ENCODE measurements around the gene VPS52.

Gene VPS52

DNA sequence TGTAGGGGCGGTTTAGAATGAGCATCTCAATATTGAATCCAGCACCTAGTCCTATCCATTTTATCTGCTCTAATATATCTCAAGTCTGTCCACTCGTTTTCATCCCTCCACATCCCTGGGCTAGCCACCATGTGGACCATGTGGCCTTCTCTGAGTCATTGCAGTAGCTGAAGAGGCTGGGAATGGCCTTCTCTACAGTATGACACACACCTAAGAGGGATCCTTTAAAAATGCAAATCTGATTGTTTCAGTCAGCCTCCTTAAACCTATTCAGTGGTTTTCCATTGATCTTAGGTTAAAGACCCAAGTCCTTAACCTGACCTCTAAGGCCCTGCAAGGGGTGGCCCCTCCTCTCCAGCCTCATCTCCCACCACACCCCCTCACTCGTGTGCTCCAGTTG lies 54.0 kb downstream of the VPS52 start:
- TF ChIP-seq, protein P1, sequence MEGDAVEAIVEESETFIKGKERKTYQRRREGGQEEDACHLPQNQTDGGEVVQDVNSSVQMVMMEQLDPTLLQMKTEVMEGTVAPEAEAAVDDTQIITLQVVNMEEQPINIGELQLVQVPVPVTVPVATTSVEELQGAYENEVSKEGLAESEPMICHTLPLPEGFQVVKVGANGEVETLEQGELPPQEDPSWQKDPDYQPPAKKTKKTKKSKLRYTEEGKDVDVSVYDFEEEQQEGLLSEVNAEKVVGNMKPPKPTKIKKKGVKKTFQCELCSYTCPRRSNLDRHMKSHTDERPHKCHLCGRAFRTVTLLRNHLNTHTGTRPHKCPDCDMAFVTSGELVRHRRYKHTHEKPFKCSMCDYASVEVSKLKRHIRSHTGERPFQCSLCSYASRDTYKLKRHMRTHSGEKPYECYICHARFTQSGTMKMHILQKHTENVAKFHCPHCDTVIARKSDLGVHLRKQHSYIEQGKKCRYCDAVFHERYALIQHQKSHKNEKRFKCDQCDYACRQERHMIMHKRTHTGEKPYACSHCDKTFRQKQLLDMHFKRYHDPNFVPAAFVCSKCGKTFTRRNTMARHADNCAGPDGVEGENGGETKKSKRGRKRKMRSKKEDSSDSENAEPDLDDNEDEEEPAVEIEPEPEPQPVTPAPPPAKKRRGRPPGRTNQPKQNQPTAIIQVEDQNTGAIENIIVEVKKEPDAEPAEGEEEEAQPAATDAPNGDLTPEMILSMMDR (IDR thresholded peaks at IDR 0.05; ENCODE audit: borderline replicate concordance, insufficient read depth, low read depth, low read length), result no peak
- no peak overlapping the region for H3K4me3 ChIP-seq (ENCODE audit: low read depth, low read length)

DNA sequence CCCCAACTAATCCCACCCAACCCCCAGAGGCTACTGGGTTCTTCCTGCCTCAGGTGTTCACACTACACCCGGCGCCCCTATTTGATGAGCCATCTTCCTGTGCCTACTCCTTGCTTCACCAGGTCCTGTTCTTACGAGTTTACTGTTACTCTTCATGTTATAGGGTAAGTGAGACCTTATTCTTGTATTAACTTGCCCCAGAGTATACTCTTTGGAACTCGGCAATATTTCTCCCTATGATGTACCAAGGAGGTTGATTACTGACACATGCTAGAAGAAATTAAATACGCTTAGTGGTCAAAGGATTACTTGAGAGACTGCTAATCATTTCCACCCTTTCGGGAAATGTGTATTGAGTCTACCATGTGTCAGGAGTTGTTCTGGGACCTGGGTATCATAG lies 54.4 kb downstream of the VPS52 start:
- TF ChIP-seq, protein P1 (IDR thresholded peaks at IDR 0.05; ENCODE audit: borderline replicate concordance, insufficient read depth, low read depth, low read length), result no peak
- no peak overlapping the region for H3K4me3 ChIP-seq (ENCODE audit: low read depth, low read length)

DNA sequence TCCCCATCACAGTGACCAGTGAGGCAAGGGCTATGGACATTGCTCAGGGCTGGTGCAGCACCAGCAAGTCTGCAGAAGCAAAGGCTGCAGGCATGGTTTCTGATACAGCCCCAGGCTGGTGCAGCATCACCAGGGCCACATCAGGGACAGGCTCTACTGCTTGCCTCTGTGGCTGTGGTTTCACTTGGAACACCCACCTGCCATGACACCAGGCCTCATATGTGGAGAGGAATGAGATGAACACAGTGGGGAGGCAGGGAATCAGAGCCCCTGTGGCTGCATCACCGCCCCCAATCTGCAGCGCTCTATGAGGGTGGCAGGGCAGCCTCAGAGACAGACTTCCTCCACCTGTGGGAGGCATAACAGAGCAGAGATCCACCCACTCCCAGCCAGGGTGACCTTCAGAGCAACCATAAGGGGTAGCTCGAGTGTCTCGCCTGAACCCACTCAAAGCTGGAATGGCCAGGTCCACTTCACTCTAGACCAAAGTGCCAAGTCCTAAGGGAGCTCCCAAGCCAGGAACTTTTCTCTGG lies 55.5 kb downstream of the VPS52 start:
- no peak overlapping the region for H3K4me3 ChIP-seq (ENCODE audit: low read depth, low read length)
- TF ChIP-seq, protein P1 (IDR thresholded peaks at IDR 0.05; ENCODE audit: borderline replicate concordance, insufficient read depth, low read depth, low read length), result no peak

DNA sequence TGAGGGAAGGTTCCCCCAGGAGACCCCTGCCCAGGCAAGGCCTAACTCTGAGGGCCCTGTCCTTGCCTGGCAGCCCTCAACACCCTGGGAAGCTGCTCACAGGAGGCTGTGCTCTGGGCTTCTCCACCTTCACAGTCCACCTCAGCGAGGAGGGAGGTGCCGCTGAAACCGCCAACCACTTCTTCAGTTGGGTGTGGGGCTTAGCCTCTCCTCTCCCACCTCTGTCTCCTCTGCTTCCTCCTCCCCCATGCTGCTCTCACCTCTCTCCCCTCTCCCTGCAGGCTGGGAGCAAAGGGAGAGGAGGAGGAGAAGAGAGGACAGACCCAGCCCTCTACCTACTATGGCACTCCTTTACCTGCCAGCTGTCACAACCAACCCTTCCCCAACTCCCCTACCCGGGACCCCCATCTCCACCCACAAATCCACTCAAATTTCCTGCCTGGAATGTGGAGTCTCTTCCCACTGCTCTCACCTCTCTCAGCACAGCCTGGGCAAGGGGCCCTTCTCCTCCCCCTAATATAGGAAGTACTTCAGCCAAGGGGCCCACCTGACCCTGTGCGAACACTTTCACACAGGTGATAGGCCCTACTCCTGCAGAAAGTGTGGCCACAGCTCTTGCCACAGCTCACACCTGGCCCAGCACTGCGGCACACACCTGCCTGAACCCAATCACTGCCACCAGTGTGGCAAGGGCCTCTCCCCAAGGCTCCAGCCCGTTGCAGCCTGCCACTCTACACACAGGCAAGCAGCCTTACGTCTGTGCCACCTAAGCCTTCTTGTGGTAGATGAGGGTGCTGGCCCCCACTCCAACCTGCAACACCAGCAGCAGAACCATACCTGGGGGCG lies 56.2 kb downstream of the VPS52 start:
- TF ChIP-seq, protein P1 (IDR thresholded peaks at IDR 0.05; ENCODE audit: borderline replicate concordance, insufficient read depth, low read depth, low read length), result no peak
- no peak overlapping the region for H3K4me3 ChIP-seq (ENCODE audit: low read depth, low read length)

DNA sequence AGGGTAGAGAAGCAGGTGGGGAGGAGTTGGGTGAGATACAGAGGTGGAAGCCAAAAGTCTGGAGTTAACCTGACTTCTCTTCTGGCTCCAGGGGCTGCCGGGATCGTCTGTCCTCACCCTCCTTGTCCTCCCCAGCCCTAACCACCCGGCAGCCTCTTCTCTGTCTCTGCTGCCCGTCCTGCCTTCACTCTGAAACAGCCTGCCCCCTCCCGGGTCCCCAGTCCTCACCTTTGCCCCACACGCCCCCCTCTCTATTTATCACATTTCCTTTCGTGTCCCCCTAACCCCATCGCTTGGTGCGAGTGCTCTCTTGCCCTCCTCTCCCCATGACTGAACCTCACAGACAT lies 57.7 kb downstream of the VPS52 start:
- TF ChIP-seq, protein P1 (IDR thresholded peaks at IDR 0.05; ENCODE audit: borderline replicate concordance, insufficient read depth, low read depth, low read length), result no peak
- no peak overlapping the region for H3K4me3 ChIP-seq (ENCODE audit: low read depth, low read length)

DNA sequence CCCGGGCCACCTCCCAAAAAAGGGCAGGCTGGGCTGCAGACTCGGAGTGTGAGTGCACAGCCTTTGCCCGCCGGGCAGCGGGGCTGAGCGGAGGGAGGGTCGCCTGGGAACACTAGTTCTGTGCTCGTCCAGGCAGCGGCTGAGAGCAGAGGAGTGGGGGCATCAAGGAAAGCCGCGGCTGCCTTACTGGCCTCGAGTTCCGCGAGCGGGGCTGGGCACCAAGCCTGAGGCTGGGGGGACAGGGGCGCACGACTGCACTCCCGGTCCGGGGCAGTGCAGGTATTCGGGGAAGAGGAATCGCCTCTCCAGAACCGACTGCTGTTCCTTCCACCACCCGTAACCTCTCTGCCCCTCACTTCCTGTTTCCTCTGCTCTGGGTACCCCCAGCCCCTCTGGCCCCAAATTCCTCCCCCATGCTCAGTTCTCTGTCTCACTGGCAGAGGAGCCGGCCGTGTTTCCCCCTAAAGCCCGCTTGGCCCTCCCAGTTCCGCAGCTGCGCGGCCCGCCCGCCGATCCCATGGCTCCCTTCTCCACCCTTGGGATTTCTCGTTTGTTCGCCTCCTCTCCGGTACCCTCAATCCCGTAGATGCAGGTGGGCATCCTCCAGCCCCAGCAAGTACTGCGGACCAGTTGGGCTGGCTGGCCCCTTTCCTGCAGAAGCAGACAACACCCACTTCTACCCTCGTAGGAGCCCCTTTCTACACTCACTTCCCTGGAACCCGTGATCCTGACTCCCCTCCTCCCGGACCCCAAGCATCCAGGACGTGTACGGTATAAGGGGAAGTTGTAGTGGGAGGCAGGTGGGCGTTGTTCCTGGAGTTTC lies 58.3 kb downstream of the VPS52 start:
- TF ChIP-seq, protein P1 (IDR thresholded peaks at IDR 0.05; ENCODE audit: borderline replicate concordance, insufficient read depth, low read depth, low read length), result no peak
- H3K4me3 ChIP-seq (ENCODE audit: low read depth, low read length), result no peak overlapping the region

Measured in GM12875 (cell line).